Measurements from ENCODE around the gene SECISBP2.

The SECISBP2 gene

GRCh38 chr9:89313842-89314241 is 4.5 kb upstream of the SECISBP2 start:
- TF ChIP-seq MYC (IDR thresholded peaks at IDR 0.05; ENCODE audit: low read depth, low read length), result no peak
- TF ChIP-seq CTCF (IDR thresholded peaks at IDR 0.05; ENCODE audit: low read depth, low read length), result no peak
- no peak for TF ChIP-seq MAX (IDR thresholded peaks at IDR 0.05; ENCODE audit: low read depth, low read length)
- TF ChIP-seq POLR2A (IDR thresholded peaks at IDR 0.05; ENCODE audit: extremely low read depth, insufficient read length), result no peak
- H3K4me3 ChIP-seq (ENCODE audit: low read depth, low read length), result peak overlapping the region; percentile 94
- DNase-seq (ENCODE audit: low read depth), result peak; percentile 31

GRCh38 chr9:89314955-89315354 is 3.3 kb upstream of the SECISBP2 start:
- H3K4me3 ChIP-seq (ENCODE audit: low read depth, low read length), result peak overlapping the region; percentile 94
- DNase-seq (ENCODE audit: low read depth), result no peak
- TF ChIP-seq MAX (IDR thresholded peaks at IDR 0.05; ENCODE audit: low read depth, low read length) (no peak), CTCF (IDR thresholded peaks at IDR 0.05; ENCODE audit: low read depth, low read length) (no peak), MYC (IDR thresholded peaks at IDR 0.05; ENCODE audit: low read depth, low read length) (no peak), POLR2A (IDR thresholded peaks at IDR 0.05; ENCODE audit: extremely low read depth, insufficient read length) (no peak)

- H3K4me3 ChIP-seq (ENCODE audit: low read depth, low read length), result peak overlapping the region; percentile 94
- TF ChIP-seq MYC (IDR thresholded peaks at IDR 0.05; ENCODE audit: low read depth, low read length), result no peak
- DNase-seq (ENCODE audit: low read depth), result no peak
Measured at GRCh38 chr9:89315482-89315881, 2.8 kb upstream of the SECISBP2 start.

GRCh38 chr9:89317282-89317681 is 1.0 kb upstream of the SECISBP2 start:
- H3K4me3 ChIP-seq (ENCODE audit: low read depth, low read length), result peak overlapping the region; percentile 71
- no peak for TF ChIP-seq POLR2A (IDR thresholded peaks at IDR 0.05; ENCODE audit: extremely low read depth, insufficient read length)

GRCh38 chr9:89319015-89319905 is 960 bp downstream of the SECISBP2 start:
- H3K4me3 ChIP-seq (ENCODE audit: low read depth, low read length), result peak overlapping the region; percentile 86
- DNase-seq (ENCODE audit: low read depth), result peak; percentile 42
- TF ChIP-seq MYC (IDR thresholded peaks at IDR 0.05; ENCODE audit: low read depth, low read length) (no peak; the same call in 1 of the 2 replicates), CTCF (IDR thresholded peaks at IDR 0.05; ENCODE audit: low read depth, low read length) (no peak), POLR2A (IDR thresholded peaks at IDR 0.05; ENCODE audit: extremely low read depth, insufficient read length) (no peak), MAX (IDR thresholded peaks at IDR 0.05; ENCODE audit: low read depth, low read length) (peak; percentile 80)

More at GRCh38 chr9:89317282-89317681, 1.0 kb upstream of the SECISBP2 start:
- DNase-seq (ENCODE audit: low read depth), result peak; percentile 15

GRCh38 chr9:89323390-89323789 is 5.1 kb downstream of the SECISBP2 start:
- TF ChIP-seq POLR2A (IDR thresholded peaks at IDR 0.05; ENCODE audit: extremely low read depth, insufficient read length) (no peak), MYC (IDR thresholded peaks at IDR 0.05; ENCODE audit: low read depth, low read length) (no peak), MAX (IDR thresholded peaks at IDR 0.05; ENCODE audit: low read depth, low read length) (no peak), CTCF (IDR thresholded peaks at IDR 0.05; ENCODE audit: low read depth, low read length) (no peak)
- no peak overlapping the region for H3K4me3 ChIP-seq (ENCODE audit: low read depth, low read length)
- no peak for DNase-seq (ENCODE audit: low read depth)

Data from NB4 (cell line).